Body of pancreas (tissue), 4 donors: ENCODE results near the gene EFS. TPM values are rescaled to one million over a fixed set of nuclear protein-coding genes. Genes with fewer than 3 reads are reported as not detected.
A peak's percentile ranks its signal among the peaks of the same experiment; 100 is the strongest.

Experiments
- ATAC-seq: fragments of 150-250 bp; one replicate; pipeline ENCODE4 v1.9.1; 2016
- DNase-seq, 4 donors: peaks; one replicate each; pipeline ENCODE4 v3.0.0-alpha.2; 2019
- H3K27ac ChIP-seq, 4 donors: fragments of 200-600 bp; sonication (generic); 1 replicate in 3 of 4; 2 replicates in 1 of 4; pipeline versions ENCODE4 v1.5.1 to v1.6.1; 2016 to 2019; ENCODE audit warnings: mild to moderate bottlenecking in 1 of 4, mixed read lengths in 1 of 4, moderate library complexity in 1 of 4
- H3K27me3 ChIP-seq, 2 donors: fragments of 200-600 bp; sonication (generic); one replicate each; pipeline ENCODE4 v1.6.0; 2016; ENCODE audit warnings: mild to moderate bottlenecking in 1 of 2
- H3K36me3 ChIP-seq, 2 donors: fragments of 200-600 bp; sonication (generic); replicated peaks in 1 of 2; 2 replicates each; pipeline ENCODE4 v1.5.1; 2016; ENCODE audit warnings: low read depth in 2 of 2; ENCODE audit not compliant: insufficient read depth in 1 of 2
- H3K4me1 ChIP-seq: fragments of 200-600 bp; sonication (generic); one replicate; pipeline ENCODE4 v1.6.0; 2016
- H3K4me3 ChIP-seq, 2 donors: fragments of 200-600 bp; sonication (generic); 1 replicate in 1 of 2; 2 replicates in 1 of 2; pipeline ENCODE4 v1.5.1; 2016 to 2019
- H3K9me3 ChIP-seq, 3 donors: fragments of 200-600 bp; sonication (generic); 1 replicate in 2 of 3; 2 replicates in 1 of 3; pipeline ENCODE4 v1.5.1; 2016
- POLR2A ChIP-seq, 3 donors: fragments of 450-650 bp; IDR thresholded peaks; one replicate each; pipeline ENCODE4 v1.6.1; 2016; ENCODE audit warnings: antibody characterized with exemption in 3 of 3, mild to moderate bottlenecking in 2 of 3
- WGBS, 2 donors: methylation state at CpG; one replicate each; pipeline ENCODE4 v1.1.5; 2017; 5-methylcytosine and 5-hydroxymethylcytosine counted together
- intact Hi-C: fragments of 100-400 bp; cut with DNase I; formaldehyde crosslinking; loops from one replicate; pipeline ENCODE4 v1.15.1; 2023
- total RNA-seq, 2 donors: library from RNA; depleted of rRNA; stranded (reverse); fragments of >200 nt; gene quantifications; one replicate each; pipeline ENCODE4 v1.1.0, GENCODE V29; 2016
- TF ChIP-seq, protein P1 (sequence below), 7 experiments: fragments of 450-650 bp in 4 of 7; fragments of 200-600 bp in 3 of 7; sonication (generic) in 3 of 7; IDR thresholded peaks; one replicate each; pipeline ENCODE4 v1.5.1; 2016 to 2019; ENCODE audit warnings: antibody characterized with exemption in 7 of 7

EFS gene
- total RNA-seq, 2 donors from 2014 or later: 0.99 to 1.3 TPM

DNA sequence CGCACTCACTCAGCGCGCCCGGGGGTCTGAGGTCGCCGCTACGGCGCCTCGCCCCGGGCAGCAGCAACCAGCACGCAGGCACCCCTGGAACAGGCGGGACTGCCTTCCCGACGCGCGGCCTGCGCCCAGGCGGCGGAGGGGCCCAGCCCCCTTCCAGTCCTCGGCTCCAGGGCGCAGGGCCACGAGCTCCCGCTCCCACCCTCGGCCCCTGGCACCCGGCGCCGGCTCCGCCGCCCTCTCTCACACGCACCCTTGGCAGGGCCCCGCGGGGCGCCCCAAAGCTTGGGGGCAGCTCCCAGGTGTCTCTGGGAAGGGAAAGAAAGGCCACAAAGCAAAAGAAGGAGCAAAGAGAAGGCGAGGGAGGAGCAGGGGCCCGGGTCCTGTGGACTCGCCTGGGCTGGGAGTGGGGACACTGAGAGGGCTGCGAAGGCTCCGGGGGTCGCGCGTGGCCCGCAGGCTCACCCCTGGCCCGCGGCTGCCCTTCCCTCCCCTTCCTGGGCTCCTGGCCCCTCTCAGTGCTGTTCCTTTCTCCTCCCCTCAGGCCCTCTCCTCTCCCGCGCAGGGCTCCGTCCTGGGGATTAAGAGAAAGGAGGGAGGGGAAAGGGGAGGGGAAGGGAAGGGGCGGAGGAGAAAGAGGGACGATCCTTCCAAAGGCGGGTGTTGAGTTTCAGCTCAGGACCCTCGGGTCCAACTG lies 907 bp upstream of the EFS start:
- Histone ChIP-seq H3K4me1 (peaks cover 11% of the 10 kb centered on the region), H3K36me3 (no peaks in the 10 kb centered on the region), H3K27ac (peak overlapping the region in 2 of 4 donors; percentile 21 to 30), H3K9me3 (no peaks in the 10 kb centered on the region), H3K27me3 (peaks cover 0 to 20% of the 10 kb centered on the region in 2 donors), H3K4me3 (no peak overlapping the region)
- ATAC-seq (no peak), DNase-seq (no peak)
- 13 to 28% methylated on average over 24 to 48 of the region's 51 CpGs for WGBS, 2 donors
- intact Hi-C loops: no loop called here
- TF ChIP-seq, protein P1, sequence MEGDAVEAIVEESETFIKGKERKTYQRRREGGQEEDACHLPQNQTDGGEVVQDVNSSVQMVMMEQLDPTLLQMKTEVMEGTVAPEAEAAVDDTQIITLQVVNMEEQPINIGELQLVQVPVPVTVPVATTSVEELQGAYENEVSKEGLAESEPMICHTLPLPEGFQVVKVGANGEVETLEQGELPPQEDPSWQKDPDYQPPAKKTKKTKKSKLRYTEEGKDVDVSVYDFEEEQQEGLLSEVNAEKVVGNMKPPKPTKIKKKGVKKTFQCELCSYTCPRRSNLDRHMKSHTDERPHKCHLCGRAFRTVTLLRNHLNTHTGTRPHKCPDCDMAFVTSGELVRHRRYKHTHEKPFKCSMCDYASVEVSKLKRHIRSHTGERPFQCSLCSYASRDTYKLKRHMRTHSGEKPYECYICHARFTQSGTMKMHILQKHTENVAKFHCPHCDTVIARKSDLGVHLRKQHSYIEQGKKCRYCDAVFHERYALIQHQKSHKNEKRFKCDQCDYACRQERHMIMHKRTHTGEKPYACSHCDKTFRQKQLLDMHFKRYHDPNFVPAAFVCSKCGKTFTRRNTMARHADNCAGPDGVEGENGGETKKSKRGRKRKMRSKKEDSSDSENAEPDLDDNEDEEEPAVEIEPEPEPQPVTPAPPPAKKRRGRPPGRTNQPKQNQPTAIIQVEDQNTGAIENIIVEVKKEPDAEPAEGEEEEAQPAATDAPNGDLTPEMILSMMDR (IDR thresholded peaks at IDR 0.05): no peak
- peak in 1 of 3 donors; percentile 10 for TF ChIP-seq POLR2A (IDR thresholded peaks at IDR 0.05)

DNA sequence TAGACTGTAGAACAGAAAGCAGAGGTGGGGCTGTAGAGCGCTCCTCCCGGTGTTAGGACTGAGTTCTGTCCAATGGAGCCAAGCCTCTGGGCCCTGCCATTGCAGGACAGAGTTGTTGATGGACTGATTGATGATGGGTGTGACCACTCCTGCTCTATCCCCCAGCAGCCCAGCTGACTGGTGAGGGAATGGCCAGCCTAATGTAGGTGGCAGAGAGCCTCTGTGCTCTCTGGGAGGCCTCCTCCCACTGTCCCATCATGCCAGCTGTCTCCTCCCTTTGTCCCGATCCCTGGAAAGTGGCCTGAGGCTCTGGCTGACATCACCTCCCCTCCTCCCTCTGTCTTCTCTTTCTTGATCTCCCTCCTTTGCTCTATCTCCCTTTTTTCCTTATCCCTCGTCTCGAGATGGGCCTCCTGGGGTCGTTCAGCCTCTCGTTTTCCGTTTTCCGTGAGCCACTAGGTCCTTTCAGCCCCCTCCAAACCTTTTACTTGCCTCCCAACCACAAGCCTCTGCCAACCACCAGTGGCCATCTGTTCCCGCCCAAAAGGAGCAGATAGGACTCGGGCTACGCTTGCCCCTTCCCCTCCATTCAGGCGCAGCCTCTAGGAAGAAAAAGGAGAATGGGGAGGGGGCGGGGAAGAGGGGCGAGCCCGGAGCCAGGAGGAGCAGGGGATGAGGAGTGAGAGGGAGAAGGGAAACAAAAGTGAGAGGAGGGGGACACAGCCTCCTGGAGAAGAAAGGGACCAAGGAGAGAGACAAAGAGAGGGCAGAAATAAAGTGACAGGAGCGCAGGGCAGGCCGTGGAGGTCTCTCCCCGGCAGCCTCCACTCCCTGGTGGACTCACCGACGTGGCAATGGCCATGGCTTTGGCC lies 572 bp downstream of the EFS start:
- Histone ChIP-seq H3K4me3 (no peak overlapping the region), H3K36me3 (no peaks in the 10 kb centered on the region), H3K4me1 (peaks cover 11% of the 10 kb centered on the region), H3K27ac (peak overlapping the region in 2 of 4 donors; percentile 14 to 45), H3K27me3 (peaks cover 0 to 20% of the 10 kb centered on the region in 2 donors), H3K9me3 (no peaks in the 10 kb centered on the region)
- TF ChIP-seq POLR2A (IDR thresholded peaks at IDR 0.05): no peak
- TF ChIP-seq, protein P1 (IDR thresholded peaks at IDR 0.05): no peak
- DNase-seq (no peak), ATAC-seq (no peak)
- 51 to 55% methylated on average over 20 to 21 of the region's 21 CpGs for WGBS, 2 donors
- intact Hi-C loops: no loop called here

DNA sequence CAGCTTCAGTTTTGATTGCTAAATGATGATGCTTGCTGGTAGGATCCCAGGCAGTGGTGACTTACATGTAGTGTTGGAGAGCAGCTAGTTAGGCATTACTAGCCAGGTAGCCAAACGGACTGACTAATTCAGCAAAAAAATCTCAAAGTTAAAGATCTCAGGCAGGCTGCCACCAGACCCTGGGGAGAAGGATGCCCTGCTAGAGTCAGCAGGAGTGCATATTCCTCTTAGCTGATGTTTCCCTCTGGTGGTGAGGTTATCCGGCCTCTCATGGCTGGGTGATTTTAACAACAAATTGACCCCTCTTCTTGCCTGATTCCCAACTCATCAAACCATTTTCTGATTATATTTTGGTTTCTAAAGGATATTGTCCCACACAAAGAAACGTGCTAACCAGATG lies 2.8 kb downstream of the EFS start:
- 52 to 56% methylated on average over 3 of the region's 3 CpGs for WGBS, 2 donors
- no peak for DNase-seq

DNA sequence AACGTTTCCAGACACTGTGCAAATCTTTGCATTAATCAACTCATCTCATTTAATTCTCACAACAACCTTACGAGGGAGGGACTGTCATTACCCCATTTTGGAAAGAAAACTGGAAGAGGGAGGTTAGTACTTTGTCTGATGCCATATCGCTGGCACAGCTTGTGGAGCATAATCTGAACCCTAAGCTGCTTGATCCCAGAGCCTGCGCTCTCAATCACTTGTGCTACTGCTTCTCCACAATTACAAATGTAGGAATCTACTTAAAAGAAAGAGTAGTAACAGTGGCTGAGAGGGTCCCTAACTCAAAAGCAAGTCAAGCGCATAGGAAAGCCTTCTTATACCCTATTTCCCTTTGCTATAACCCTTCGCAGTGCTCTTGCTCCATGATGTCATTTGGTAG lies 3.2 kb downstream of the EFS start:
- H3K27ac ChIP-seq: no peak overlapping the region
- peaks cover 0 to 20% of the 10 kb centered on the region in 2 donors for H3K27me3 ChIP-seq
- DNase-seq (no peak), ATAC-seq (no peak)
- H3K36me3 ChIP-seq: no peaks in the 10 kb centered on the region
- peaks cover 11% of the 10 kb centered on the region for H3K4me1 ChIP-seq
- H3K4me3 ChIP-seq: no peak overlapping the region
- intact Hi-C loops: no loop called here
- no peak for TF ChIP-seq POLR2A (IDR thresholded peaks at IDR 0.05)
- TF ChIP-seq, protein P1 (IDR thresholded peaks at IDR 0.05): no peak
- no peaks in the 10 kb centered on the region for H3K9me3 ChIP-seq
- 68 to 80% methylated on average over 6 of the region's 6 CpGs for WGBS, 2 donors

More for the DNA sequence above, 2.8 kb downstream of the EFS start:
- no peak overlapping the region for H3K27ac ChIP-seq
- ATAC-seq: no peak
- H3K4me3 ChIP-seq: no peak overlapping the region
- peaks cover 0 to 20% of the 10 kb centered on the region in 2 donors for H3K27me3 ChIP-seq
- no peak for TF ChIP-seq POLR2A (IDR thresholded peaks at IDR 0.05)
- TF ChIP-seq, protein P1 (IDR thresholded peaks at IDR 0.05): no peak
- H3K9me3 ChIP-seq: no peaks in the 10 kb centered on the region
- H3K4me1 ChIP-seq: peaks cover 11% of the 10 kb centered on the region
- intact Hi-C loops: no loop called here
- H3K36me3 ChIP-seq: no peaks in the 10 kb centered on the region
